Right renal pelvis (tissue), 4 donors: ENCODE measurements around the gene NFATC1. TPM values are rescaled to one million over a fixed set of nuclear protein-coding genes. Genes with fewer than 3 reads are reported as not detected.

Experiments
- DNase-seq, 4 donors: peaks; one replicate each; pipeline ENCODE4 v3.0.0-alpha.2; 2013; ENCODE audit warnings: low read depth in 4 of 4, low spot score in 3 of 4, missing footprints in 1 of 4
- polyA plus RNA-seq, 4 donors: library from polyadenylated mRNA; unstranded; fragments of 120-200 nt; gene quantifications; one replicate each; pipeline ENCODE4 v1.2.1, GENCODE V29; 2013; ENCODE audit not compliant: insufficient read length in 4 of 4

NFATC1 gene
- polyA plus RNA-seq, 4 donors = 6.3 to 7.9 (median 6.5) TPM

GRCh38 chr18:79542876-79543750, 147.4 kb downstream of the NFATC1 start:
- DNase-seq = no peak

- DNase-seq = no peak
These were observed 148.2 kb downstream of the NFATC1 start for GRCh38 chr18:79543861-79544385.

GRCh38 chr18:79544386-79544963, 148.7 kb downstream of the NFATC1 start:
- DNase-seq = no peak

- DNase-seq = no peak
These were observed 149.5 kb downstream of the NFATC1 start for GRCh38 chr18:79545255-79545654.

GRCh38 chr18:79545736-79546171, 150.0 kb downstream of the NFATC1 start:
- no peak for DNase-seq

GRCh38 chr18:79546781-79547272, 151.1 kb downstream of the NFATC1 start:
- DNase-seq = no peak

GRCh38 chr18:79547413-79548076, 151.8 kb downstream of the NFATC1 start:
- DNase-seq = no peak

- no peak for DNase-seq
These were observed 152.3 kb downstream of the NFATC1 start for GRCh38 chr18:79548077-79548450.

GRCh38 chr18:79548621-79548985, 152.9 kb downstream of the NFATC1 start:
- no peak for DNase-seq

- DNase-seq = no peak
These were observed 153.4 kb downstream of the NFATC1 start for GRCh38 chr18:79548986-79549637.

- DNase-seq = no peak
These were observed 153.9 kb downstream of the NFATC1 start for GRCh38 chr18:79549638-79550000.

GRCh38 chr18:79552140-79552631, 156.5 kb downstream of the NFATC1 start:
- no peak for DNase-seq

GRCh38 chr18:79552696-79553095, 157.0 kb downstream of the NFATC1 start:
- no peak for DNase-seq

GRCh38 chr18:79553154-79553553, 157.4 kb downstream of the NFATC1 start:
- DNase-seq = no peak

GRCh38 chr18:79553696-79554095, 158.0 kb downstream of the NFATC1 start:
- no peak for DNase-seq

GRCh38 chr18:79554321-79554720, 158.6 kb downstream of the NFATC1 start:
- no peak for DNase-seq

GRCh38 chr18:79554945-79555645, 159.4 kb downstream of the NFATC1 start:
- no peak for DNase-seq

- DNase-seq = no peak
These were observed 160.2 kb downstream of the NFATC1 start for GRCh38 chr18:79555885-79556284.

- DNase-seq = no peak
These were observed 161.3 kb downstream of the NFATC1 start for GRCh38 chr18:79556829-79557585.
